HepG2 (cell line): Measurements from ENCODE around the gene EPN3. TPM values are rescaled to one million over a fixed set of nuclear protein-coding genes. Genes with fewer than 3 reads are reported as not detected.
A peak's percentile ranks its signal among the peaks of the same experiment; 100 is the strongest.

Experiments
- ARID2 ChIP-seq: sonication (generic); formaldehyde crosslinking; IDR thresholded peaks from 2 replicates; pipeline ENCODE4 v1.8.1; 2022; ENCODE audit warnings: mild to moderate bottlenecking, missing genetic modification reagents, borderline replicate concordance
- CBX2 ChIP-seq, 2 experiments: fragments of 200-600 bp in 1 of 2; sonication (generic); formaldehyde crosslinking in 1 of 2; IDR thresholded peaks; 2 replicates each; pipeline versions ENCODE4 v1.7.0 to v1.8.1; 2018 to 2022; ENCODE audit warnings: low read depth in 2 of 2, low read length in 1 of 2, mild to moderate bottlenecking in 1 of 2, missing genetic modification reagents in 1 of 2
- CENPBD1 ChIP-seq: sonication (generic); formaldehyde crosslinking; IDR thresholded peaks from 2 replicates; pipeline ENCODE4 v1.8.0; 2022; ENCODE audit warnings: missing genetic modification reagents, low read depth, mild to moderate bottlenecking, borderline replicate concordance
- FLYWCH1 ChIP-seq: sonication (generic); formaldehyde crosslinking; IDR thresholded peaks from 2 replicates; pipeline ENCODE4 v1.8.1; 2023; ENCODE audit warnings: mild to moderate bottlenecking, missing genetic modification reagents
- HOXA7 ChIP-seq: sonication (generic); formaldehyde crosslinking; IDR thresholded peaks from 2 replicates; pipeline ENCODE4 v1.8.1; 2022; ENCODE audit warnings: mild to moderate bottlenecking, missing genetic modification reagents, moderate library complexity
- NAIF1 ChIP-seq: sonication (generic); formaldehyde crosslinking; IDR thresholded peaks from 2 replicates; pipeline ENCODE4 v1.5.0; 2020; ENCODE audit warnings: mild to moderate bottlenecking, missing genetic modification reagents, borderline replicate concordance
- PHF5A ChIP-seq: IDR thresholded peaks from one replicate; pipeline ENCODE4 v1.6.1; 2018; ENCODE audit warnings: low read depth, missing genetic modification reagents; ENCODE audit not compliant: unreplicated experiment
- POLR2AphosphoS2 ChIP-seq: IDR thresholded peaks from 2 replicates; pipeline ENCODE4 v1.6.1; 2011; ENCODE audit warnings: low read depth, low read length, improper control_type of control experiment
- ZNF407 ChIP-seq: sonication (generic); formaldehyde crosslinking; IDR thresholded peaks from one replicate; pipeline ENCODE4 v1.5.1; 2020; ENCODE audit warnings: mild to moderate bottlenecking, missing genetic modification reagents; ENCODE audit errors: not compliant biosample characterization
- ZNF432 ChIP-seq: sonication (generic); formaldehyde crosslinking; IDR thresholded peaks from 2 replicates; pipeline ENCODE4 v1.5.0; 2020; ENCODE audit warnings: missing genetic modification reagents, mild to moderate bottlenecking, borderline replicate concordance
- ZNF646 ChIP-seq: sonication (generic); formaldehyde crosslinking; IDR thresholded peaks from 2 replicates; pipeline ENCODE4 v1.9.0; 2021; ENCODE audit warnings: mild to moderate bottlenecking, missing genetic modification reagents
- polyA plus RNA-seq, 8 experiments: library from polyadenylated mRNA; depleted of rRNA in 3 of 8; stranded (reverse) in 7 of 8; unstranded in 1 of 8; fragments of >200 nt; fragmentation: Illumina TruSeq in 4 of 8; extraction: Trizol in 4 of 8; gene quantifications; 2 replicates each; pipeline versions ENCODE4 v1.2.1 to v1.2.3, GENCODE V29; 2011 to 2016; ENCODE audit warnings: low read depth in 4 of 8, missing spikeins in 1 of 8, mixed read lengths in 1 of 8; ENCODE audit not compliant: insufficient read depth in 1 of 8
- total RNA-seq, 5 experiments: library from RNA; depleted of rRNA; stranded (reverse); fragments of >200 nt; fragmentation: Illumina TruSeq; extraction: Trizol; gene quantifications; 2 replicates each; pipeline ENCODE4 v1.2.3, GENCODE V29; 2016; ENCODE audit warnings: low read depth in 1 of 5

The EPN3 gene
- total and polyA plus RNA-seq, 2 of the 13 experiments (the other 11 are each of a cell fraction or from before 2014, with no cell fraction given): 0.11 to 0.95 TPM

GRCh38 chr17:50541716-50542688 lies 9.5 kb downstream of the EPN3 start (continued):
- TF ChIP-seq ZNF407 (CRISPR knock-in tag): peak; percentile 83
- no peak for TF ChIP-seq ZNF432 (CRISPR knock-in tag)
- no peak for TF ChIP-seq NAIF1 (CRISPR knock-in tag)
- no peak for TF ChIP-seq HOXA7 (CRISPR knock-in tag)
- TF ChIP-seq CENPBD1 (CRISPR knock-in tag): no peak; the same call in 1 of the 2 replicates
- TF ChIP-seq ZNF646: no peak
- TF ChIP-seq CBX2 (IDR thresholded peaks at IDR 0.05; ENCODE audit: low read depth, low read length): no peak
- TF ChIP-seq CBX2 (CRISPR knock-in tag; IDR thresholded peaks at IDR 0.05; ENCODE audit: low read depth): no peak
- no peak for TF ChIP-seq POLR2AphosphoS2
- TF ChIP-seq ARID2 (CRISPR knock-in tag): no peak; the same call in none of the 2 replicates
- TF ChIP-seq PHF5A (CRISPR knock-in tag): peak; percentile 50
- no peak for TF ChIP-seq FLYWCH1 (CRISPR knock-in tag)
